Fibroblast of lung (primary cell): Measurements from ENCODE around the gene CD1E.

ENCODE experiments used
- EZH2 ChIP-seq: IDR thresholded peaks from 2 replicates; pipeline ENCODE4 v1.5.1; 2012; ENCODE audit warnings: low read length, control low read depth, mild to moderate bottlenecking; ENCODE audit errors: missing control alignments
- TF ChIP-seq, protein P1 (sequence below), 2 donors: IDR thresholded peaks in 1 of 2; conservative IDR thresholded peaks in 1 of 2; 1 replicate in 1 of 2; 2 replicates in 1 of 2; pipeline ENCODE4 v1.5.1; 2011 to 2012; ENCODE audit warnings: low read length in 2 of 2, control low read depth in 1 of 2, inconsistent platforms in 1 of 2, low read depth in 1 of 2, mild to moderate bottlenecking in 1 of 2

- TF ChIP-seq, protein P1, sequence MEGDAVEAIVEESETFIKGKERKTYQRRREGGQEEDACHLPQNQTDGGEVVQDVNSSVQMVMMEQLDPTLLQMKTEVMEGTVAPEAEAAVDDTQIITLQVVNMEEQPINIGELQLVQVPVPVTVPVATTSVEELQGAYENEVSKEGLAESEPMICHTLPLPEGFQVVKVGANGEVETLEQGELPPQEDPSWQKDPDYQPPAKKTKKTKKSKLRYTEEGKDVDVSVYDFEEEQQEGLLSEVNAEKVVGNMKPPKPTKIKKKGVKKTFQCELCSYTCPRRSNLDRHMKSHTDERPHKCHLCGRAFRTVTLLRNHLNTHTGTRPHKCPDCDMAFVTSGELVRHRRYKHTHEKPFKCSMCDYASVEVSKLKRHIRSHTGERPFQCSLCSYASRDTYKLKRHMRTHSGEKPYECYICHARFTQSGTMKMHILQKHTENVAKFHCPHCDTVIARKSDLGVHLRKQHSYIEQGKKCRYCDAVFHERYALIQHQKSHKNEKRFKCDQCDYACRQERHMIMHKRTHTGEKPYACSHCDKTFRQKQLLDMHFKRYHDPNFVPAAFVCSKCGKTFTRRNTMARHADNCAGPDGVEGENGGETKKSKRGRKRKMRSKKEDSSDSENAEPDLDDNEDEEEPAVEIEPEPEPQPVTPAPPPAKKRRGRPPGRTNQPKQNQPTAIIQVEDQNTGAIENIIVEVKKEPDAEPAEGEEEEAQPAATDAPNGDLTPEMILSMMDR (conservative IDR thresholded peaks at IDR 0.05 in 1 of 2, IDR thresholded peaks at IDR 0.05 in 1 of 2; ENCODE audit: low read depth in 1 of 2, low read length in 2 of 2), result no peak
- no peak for TF ChIP-seq EZH2
Observed at GRCh38 chr1:158362941-158363340, 9.2 kb downstream of the CD1E start.
